Measurements from ENCODE around the gene ELFN1. TPM values are rescaled to one million over a fixed set of nuclear protein-coding genes. Genes with fewer than 3 reads are reported as not detected.

ELFN1 gene
- polyA plus RNA-seq, 1 donor (not counting 4 experiments of a cell fraction or from before 2014, with no cell fraction given), result 0.03 TPM

GRCh38 chr7:1643270-1644092 is 26.6 kb upstream of the ELFN1 start:
- no peaks in the 10 kb centered on the region for H3K36me3 ChIP-seq (ENCODE audit: control insufficient read depth in 2 of 2, extremely low read depth in 1 of 2, insufficient read depth in 2 of 2, low read length in 2 of 2)
- no peak overlapping the region for H3K27ac ChIP-seq (ENCODE audit: control insufficient read depth, insufficient read depth, low read length)
- no peak overlapping the region for H2AFZ ChIP-seq (ENCODE audit: control insufficient read depth, low read length)
- H3K79me2 ChIP-seq (ENCODE audit: control insufficient read depth, insufficient read depth, low read length), result no peaks in the 10 kb centered on the region
- peaks cover 43% of the 10 kb centered on the region for H3K27me3 ChIP-seq (ENCODE audit: control insufficient read depth, extremely low read depth, insufficient read depth, low read length)
- dilution Hi-C loops (cut with MboI; ENCODE audit: extremely low pct_ligation_motif_present, low sequenced_read_pairs), result no loop called here
- H3K4me2 ChIP-seq (ENCODE audit: control insufficient read depth, extremely low read depth, insufficient read depth, low read depth, low read length), result no peak overlapping the region
- no peak overlapping the region for H3K9ac ChIP-seq (ENCODE audit: control insufficient read depth, extremely low read depth, insufficient read depth, low read length)
- H3K4me3 ChIP-seq (ENCODE audit: control insufficient read depth in 2 of 3, extremely low read depth in 1 of 3, insufficient read depth in 2 of 3, low read depth in 1 of 3, low read length in 3 of 3), result no peak overlapping the region
- DNase-seq (ENCODE audit: low read depth, low spot score) (no peak), FAIRE-seq (no peak)
- no peaks in the 10 kb centered on the region for H3K9me3 ChIP-seq (ENCODE audit: control insufficient read depth, low read depth, low read length)
- no peaks in the 10 kb centered on the region for H4K20me1 ChIP-seq (ENCODE audit: control insufficient read depth, extremely low read depth, insufficient read depth, low read length)
- H3K9me1 ChIP-seq (ENCODE audit: control insufficient read depth, extremely low read depth, insufficient read depth, low read length), result no peaks in the 10 kb centered on the region
- TF ChIP-seq, protein P1, sequence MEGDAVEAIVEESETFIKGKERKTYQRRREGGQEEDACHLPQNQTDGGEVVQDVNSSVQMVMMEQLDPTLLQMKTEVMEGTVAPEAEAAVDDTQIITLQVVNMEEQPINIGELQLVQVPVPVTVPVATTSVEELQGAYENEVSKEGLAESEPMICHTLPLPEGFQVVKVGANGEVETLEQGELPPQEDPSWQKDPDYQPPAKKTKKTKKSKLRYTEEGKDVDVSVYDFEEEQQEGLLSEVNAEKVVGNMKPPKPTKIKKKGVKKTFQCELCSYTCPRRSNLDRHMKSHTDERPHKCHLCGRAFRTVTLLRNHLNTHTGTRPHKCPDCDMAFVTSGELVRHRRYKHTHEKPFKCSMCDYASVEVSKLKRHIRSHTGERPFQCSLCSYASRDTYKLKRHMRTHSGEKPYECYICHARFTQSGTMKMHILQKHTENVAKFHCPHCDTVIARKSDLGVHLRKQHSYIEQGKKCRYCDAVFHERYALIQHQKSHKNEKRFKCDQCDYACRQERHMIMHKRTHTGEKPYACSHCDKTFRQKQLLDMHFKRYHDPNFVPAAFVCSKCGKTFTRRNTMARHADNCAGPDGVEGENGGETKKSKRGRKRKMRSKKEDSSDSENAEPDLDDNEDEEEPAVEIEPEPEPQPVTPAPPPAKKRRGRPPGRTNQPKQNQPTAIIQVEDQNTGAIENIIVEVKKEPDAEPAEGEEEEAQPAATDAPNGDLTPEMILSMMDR (optimal IDR thresholded peaks at IDR 0.05 in 1 of 3, IDR thresholded peaks at IDR 0.05 in 1 of 3, conservative IDR thresholded peaks at IDR 0.05 in 1 of 3; ENCODE audit: extremely low read depth in 1 of 3, insufficient read depth in 2 of 3, low read length in 3 of 3), result no peak
- TF ChIP-seq EZH2 (IDR thresholded peaks at IDR 0.05; ENCODE audit: low read length), result no peak
- H3K4me1 ChIP-seq (ENCODE audit: control insufficient read depth, extremely low read depth, insufficient read depth, low read length), result no peaks in the 10 kb centered on the region

DNA sequence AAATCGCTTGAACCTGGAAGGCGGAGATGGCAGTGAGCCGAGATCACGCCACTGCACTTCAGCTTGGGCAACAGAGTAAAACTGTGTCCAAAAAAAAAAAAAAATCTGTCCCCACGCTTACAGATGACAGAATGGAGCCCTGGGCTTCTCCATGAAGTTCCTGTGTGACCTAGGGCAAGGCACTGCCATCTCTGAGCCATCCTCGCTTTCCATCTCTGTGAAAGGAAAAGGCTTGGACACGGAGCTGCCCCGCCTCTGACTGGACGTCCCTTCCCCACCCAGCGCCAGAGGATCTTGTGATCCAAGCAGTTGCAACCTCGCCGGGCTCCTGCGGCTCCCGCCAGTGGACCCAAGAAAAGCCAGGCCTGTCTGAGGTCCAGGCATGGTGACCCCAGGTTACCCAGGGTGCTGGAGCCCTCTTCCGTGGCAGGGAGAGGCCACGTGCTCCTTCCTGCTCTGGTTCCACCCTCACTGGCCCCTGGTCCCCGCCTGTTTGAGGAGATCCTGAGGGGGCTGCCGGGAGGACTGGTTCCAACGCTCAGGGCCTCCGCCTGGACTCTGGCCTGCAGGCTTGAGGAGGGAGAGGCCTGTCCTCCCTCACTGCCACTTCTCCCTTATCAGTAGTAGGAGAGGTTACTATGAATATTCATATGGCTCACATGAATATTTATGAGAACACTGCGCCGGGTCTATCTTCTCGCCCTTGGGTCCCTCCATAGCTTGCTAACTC is 25.6 kb upstream of the ELFN1 start:
- H3K36me3 ChIP-seq (ENCODE audit: control insufficient read depth in 2 of 2, extremely low read depth in 1 of 2, insufficient read depth in 2 of 2, low read length in 2 of 2), result no peaks in the 10 kb centered on the region
- no peaks in the 10 kb centered on the region for H3K4me1 ChIP-seq (ENCODE audit: control insufficient read depth, extremely low read depth, insufficient read depth, low read length)
- peaks cover 42% of the 10 kb centered on the region for H3K27me3 ChIP-seq (ENCODE audit: control insufficient read depth, extremely low read depth, insufficient read depth, low read length)
- FAIRE-seq, result no peak
- H3K9ac ChIP-seq (ENCODE audit: control insufficient read depth, extremely low read depth, insufficient read depth, low read length), result no peak overlapping the region
- no peaks in the 10 kb centered on the region for H3K9me1 ChIP-seq (ENCODE audit: control insufficient read depth, extremely low read depth, insufficient read depth, low read length)
- H3K79me2 ChIP-seq (ENCODE audit: control insufficient read depth, insufficient read depth, low read length), result no peaks in the 10 kb centered on the region
- no peak for TF ChIP-seq EZH2 (IDR thresholded peaks at IDR 0.05; ENCODE audit: low read length)
- TF ChIP-seq, protein P1 (optimal IDR thresholded peaks at IDR 0.05 in 1 of 3, IDR thresholded peaks at IDR 0.05 in 1 of 3, conservative IDR thresholded peaks at IDR 0.05 in 1 of 3; ENCODE audit: extremely low read depth in 1 of 3, insufficient read depth in 2 of 3, low read length in 3 of 3), result no peak
- H3K9me3 ChIP-seq (ENCODE audit: control insufficient read depth, low read depth, low read length), result no peaks in the 10 kb centered on the region
- H3K27ac ChIP-seq (ENCODE audit: control insufficient read depth, insufficient read depth, low read length), result no peak overlapping the region
- dilution Hi-C loops (cut with MboI; ENCODE audit: extremely low pct_ligation_motif_present, low sequenced_read_pairs), result no loop called here
- no peaks in the 10 kb centered on the region for H4K20me1 ChIP-seq (ENCODE audit: control insufficient read depth, extremely low read depth, insufficient read depth, low read length)
- no peak overlapping the region for H3K4me2 ChIP-seq (ENCODE audit: control insufficient read depth, extremely low read depth, insufficient read depth, low read depth, low read length)
- no peak for DNase-seq (ENCODE audit: low read depth, low spot score)
- no peak overlapping the region for H2AFZ ChIP-seq (ENCODE audit: control insufficient read depth, low read length)
- H3K4me3 ChIP-seq (ENCODE audit: control insufficient read depth in 2 of 3, extremely low read depth in 1 of 3, insufficient read depth in 2 of 3, low read depth in 1 of 3, low read length in 3 of 3), result no peak overlapping the region

All from keratinocyte (primary cell).